Endothelial cell of umbilical vein (primary cell): ENCODE measurements around the gene FNDC1. TPM values are rescaled to one million over a fixed set of nuclear protein-coding genes. Genes with fewer than 3 reads are reported as not detected.

ENCODE experiments used
- BruUV-seq: library from RNA; stranded (reverse); fragments of 400-500 nt; replicated peaks from 2 replicates; lab custom pipeline; 2021; lab: Mats Ljungman, UMichigan
- CTCF ChIA-PET: fragments of 300-600, 350-600 bp; sonication (Branson Sonifier 250); formaldehyde crosslinking; loops from one replicate; lab custom pipeline; 2021; ENCODE audit warnings: antibody characterized with exemption, inconsistent platforms; lab: Charles Lee
- POLR2A ChIA-PET: fragments of 300-600, 350-600 bp; sonication (Branson Sonifier 250); formaldehyde crosslinking; loops from one replicate; lab custom pipeline; 2021; ENCODE audit warnings: antibody characterized with exemption, inconsistent platforms; lab: Charles Lee
- DNase-seq: peaks from one replicate; pipeline ENCODE4 v3.0.0-alpha.2; 2011; ENCODE audit warnings: low read depth, low spot score
- FAIRE-seq: peaks from 2 replicates; lab custom pipeline; 2011; peaks lifted over from hg19 to GRCh38; lab: Jason Lieb, UNC
- H2AFZ ChIP-seq: 2 replicates; pipeline ENCODE4 v1.6.0; 2012; ENCODE audit warnings: low read depth, low read length, control low read depth, inconsistent platforms
- H3K27ac ChIP-seq: 2 replicates; pipeline ENCODE4 v1.5.1; 2011; ENCODE audit warnings: low read depth, mild to moderate bottlenecking, control low read depth, low read length, moderate library complexity; ENCODE audit not compliant: insufficient read depth
- H3K27me3 ChIP-seq, 2 experiments: 2 replicates each; pipeline versions ENCODE4 v1.6.0 to v1.6.1; 2011; ENCODE audit warnings: low read length in 2 of 2, mixed read lengths in 1 of 2; ENCODE audit not compliant: control insufficient read depth in 2 of 2, insufficient read depth in 2 of 2
- H3K36me3 ChIP-seq, 2 experiments: 2 replicates in 1 of 2; 3 replicates in 1 of 2; pipeline ENCODE4 v1.5.1; 2011; ENCODE audit warnings: low read length in 2 of 2, mild to moderate bottlenecking in 1 of 2, moderate library complexity in 1 of 2; ENCODE audit not compliant: control insufficient read depth in 2 of 2, insufficient read depth in 2 of 2; ENCODE audit errors: extremely low read depth in 1 of 2
- H3K4me1 ChIP-seq: 3 replicates; pipeline ENCODE4 v1.5.1; 2011; ENCODE audit warnings: mild to moderate bottlenecking, low read length; ENCODE audit not compliant: control insufficient read depth, insufficient read depth; ENCODE audit errors: extremely low read depth
- H3K4me2 ChIP-seq: 2 replicates; pipeline ENCODE4 v1.6.1; 2011; ENCODE audit warnings: low read length, control low read depth, mixed read lengths; ENCODE audit not compliant: insufficient read depth
- H3K4me3 ChIP-seq, 3 experiments: fragments of 200-600 bp in 1 of 3; sonication (generic), shearing (Covaris generic) in 1 of 3; replicated peaks in 1 of 3; 2 replicates each; pipeline ENCODE4 v1.5.1; 2011 to 2016; ENCODE audit warnings: control low read depth in 3 of 3, low read length in 3 of 3, mild to moderate bottlenecking in 2 of 3, inconsistent platforms in 1 of 3, low read depth in 1 of 3, moderate library complexity in 1 of 3; ENCODE audit not compliant: insufficient read depth in 1 of 3
- H3K79me2 ChIP-seq: 2 replicates; pipeline ENCODE4 v1.6.0; 2012; ENCODE audit warnings: low read length, inconsistent platforms; ENCODE audit not compliant: control insufficient read depth, insufficient read depth
- H3K9ac ChIP-seq: replicated peaks from 2 replicates; pipeline ENCODE3; 2011; ENCODE audit warnings: low read length, control low read depth; ENCODE audit not compliant: insufficient read depth; ENCODE audit errors: extremely low read depth
- H3K9me1 ChIP-seq: replicated peaks from 3 replicates; pipeline ENCODE4 v1.6.0; 2011; ENCODE audit warnings: mild to moderate bottlenecking, low read length; ENCODE audit not compliant: control insufficient read depth, insufficient read depth; ENCODE audit errors: extremely low read depth
- H3K9me3 ChIP-seq: replicated peaks from 2 replicates; pipeline ENCODE4 v1.5.1; 2012; ENCODE audit warnings: low read length, inconsistent platforms; ENCODE audit not compliant: control insufficient read depth, insufficient read depth
- H4K20me1 ChIP-seq: replicated peaks from 2 replicates; pipeline ENCODE3; 2011; ENCODE audit warnings: mild to moderate bottlenecking, low read length; ENCODE audit not compliant: control insufficient read depth, insufficient read depth; ENCODE audit errors: extremely low read depth
- CTCF ChIP-seq, 2 donors: IDR thresholded peaks; 1 replicate in 1 of 2; 2 replicates in 1 of 2; pipeline ENCODE4 v1.5.1; 2011; ENCODE audit warnings: low read length in 2 of 2, mild to moderate bottlenecking in 2 of 2, moderate library complexity in 2 of 2, control low read depth in 1 of 2, inconsistent platforms in 1 of 2, low read depth in 1 of 2; ENCODE audit not compliant: insufficient read depth in 1 of 2; ENCODE audit errors: extremely low read depth in 1 of 2
- EZH2 ChIP-seq: IDR thresholded peaks from 2 replicates; pipeline ENCODE4 v1.6.1; 2012; ENCODE audit warnings: borderline replicate concordance, low read depth, mild to moderate bottlenecking, moderate library complexity, low read length, inconsistent platforms; ENCODE audit not compliant: severe bottlenecking
- FOS ChIP-seq: IDR thresholded peaks from 2 replicates; pipeline ENCODE4 v1.6.1; 2011; ENCODE audit warnings: mild to moderate bottlenecking, low read length, moderate library complexity, borderline replicate concordance; ENCODE audit not compliant: insufficient read depth
- GATA2 ChIP-seq: IDR thresholded peaks from 2 replicates; pipeline ENCODE4 v1.7.0; 2011; ENCODE audit warnings: low read depth, mild to moderate bottlenecking, moderate library complexity, mixed read lengths, low read length; ENCODE audit not compliant: insufficient read length, insufficient read depth
- JUN ChIP-seq: IDR thresholded peaks from 2 replicates; pipeline ENCODE4 v1.6.1; 2011; ENCODE audit warnings: borderline replicate concordance, low read depth; ENCODE audit not compliant: insufficient read length, insufficient read depth
- MAX ChIP-seq: IDR thresholded peaks from 2 replicates; pipeline ENCODE4 v1.6.1; 2011; ENCODE audit not compliant: insufficient read depth, insufficient read length
- MYC ChIP-seq: IDR thresholded peaks from one replicate; pipeline ENCODE4 v1.6.1; 2011; ENCODE audit warnings: mild to moderate bottlenecking, low read depth, low read length
- POLR2A ChIP-seq: IDR thresholded peaks from 2 replicates; pipeline ENCODE4 v1.6.1; 2012; ENCODE audit warnings: low read depth, mild to moderate bottlenecking, control low read depth, low read length
- POLR2AphosphoS5 ChIP-seq: IDR thresholded peaks from 2 replicates; pipeline ENCODE4 v1.6.1; 2012; ENCODE audit warnings: low read depth, mild to moderate bottlenecking, control low read depth, low read length, moderate library complexity; ENCODE audit not compliant: insufficient read depth
- dilution Hi-C: fragments of 300-500 bp; cut with MboI; formaldehyde crosslinking; loops from one replicate; pipeline ENCODE4 v1.15.0; 2019; ENCODE audit warnings: low sequenced_read_pairs; ENCODE audit not compliant: extremely low pct_ligation_motif_present
- intact Hi-C: fragments of 100-400 bp; cut with micrococcal nuclease; formaldehyde crosslinking; loops from one replicate; pipeline ENCODE4 v1.10.0; 2022
- polyA plus RNA-seq, 4 experiments: library from polyadenylated mRNA; depleted of rRNA in 3 of 4; stranded (reverse) in 3 of 4; unstranded in 1 of 4; fragments of >200 nt; gene quantifications; 2 replicates each; pipeline versions ENCODE4 v1.2.1 to v1.2.3, GENCODE V29; 2011 to 2012; ENCODE audit warnings: missing spikeins in 1 of 4
- total RNA-seq: library from RNA; stranded (reverse); gene quantifications from 2 replicates; pipeline ENCODE4 v1.2.3, GENCODE V29; 2021

The FNDC1 gene
- total and polyA plus RNA-seq, 2 donors (not counting 3 experiments of a cell fraction or from before 2014, with no cell fraction given): 0.04 TPM; not detected in 1

- H3K4me2 ChIP-seq: no peak overlapping the region
- H3K27me3 ChIP-seq: peaks cover 0 to 5% of the 10 kb centered on the region in 2 experiments
- H3K9ac ChIP-seq: no peak overlapping the region
- H3K36me3 ChIP-seq: no peaks in the 10 kb centered on the region
- no peak overlapping the region for H3K27ac ChIP-seq
- dilution Hi-C loops: no loop called here
- H4K20me1 ChIP-seq: no peaks in the 10 kb centered on the region
- ChIA-PET POLR2A (no interaction called here), CTCF (interaction anchor here (0.6 to 1.7 kb wide), 2 partner anchors 10 to 15 kb away, joined by 3 to 10 read pairs; no protein-coding TSS in a partner anchor)
- no peaks in the 10 kb centered on the region for H3K79me2 ChIP-seq
- no TSS peak for BruUV-seq
- no peak overlapping the region for H3K4me3 ChIP-seq
- DNase-seq (no peak), FAIRE-seq (no peak)
- TF ChIP-seq CTCF (IDR thresholded peaks at IDR 0.05; ENCODE audit: extremely low read depth in 1 of 2, insufficient read depth in 1 of 2, low read depth in 1 of 2, low read length in 2 of 2) (peak; percentile 4 to 10), EZH2 (no peak)
- intact Hi-C loops: no loop called here
- H2AFZ ChIP-seq: no peak overlapping the region
- H3K4me1 ChIP-seq: no peaks in the 10 kb centered on the region
- no peaks in the 10 kb centered on the region for H3K9me1 ChIP-seq
- no peaks in the 10 kb centered on the region for H3K9me3 ChIP-seq
Observed at GRCh38 chr6:159125014-159125609, 44.1 kb upstream of the FNDC1 start.

GRCh38 chr6:159125951-159126352 is 43.2 kb upstream of the FNDC1 start:
- FAIRE-seq (no peak), DNase-seq (no peak)
- Histone ChIP-seq H3K9me1 (no peaks in the 10 kb centered on the region), H3K36me3 (no peaks in the 10 kb centered on the region), H3K4me1 (no peaks in the 10 kb centered on the region), H3K9me3 (no peaks in the 10 kb centered on the region), H3K27ac (no peak overlapping the region), H3K4me2 (no peak overlapping the region), H3K27me3 (peaks cover 0 to 5% of the 10 kb centered on the region in 2 experiments), H3K4me3 (no peak overlapping the region), H4K20me1 (no peaks in the 10 kb centered on the region), H3K9ac (no peak overlapping the region), H2AFZ (no peak overlapping the region), H3K79me2 (no peaks in the 10 kb centered on the region)
- intact Hi-C loops (no loop called here), dilution Hi-C loops (no loop called here)
- CTCF ChIA-PET: interaction anchor here (0.6 to 1.7 kb wide), 4 partner anchors 9 to 529 kb away, joined by 3 to 10 read pairs (median 4); no protein-coding TSS in a partner anchor
- no TSS peak for BruUV-seq
- no peak for TF ChIP-seq CTCF (IDR thresholded peaks at IDR 0.05; ENCODE audit: extremely low read depth in 1 of 2, insufficient read depth in 1 of 2, low read depth in 1 of 2, low read length in 2 of 2)
- TF ChIP-seq POLR2AphosphoS5: no peak
- TF ChIP-seq POLR2A: no peak
- TF ChIP-seq FOS: no peak
- TF ChIP-seq MYC: no peak
- TF ChIP-seq EZH2: no peak
- no peak for TF ChIP-seq GATA2
- no peak for TF ChIP-seq MAX
- no peak for TF ChIP-seq JUN
- POLR2A ChIA-PET: no interaction called here
